ENCODE results near the gene ERC2.

DNA sequence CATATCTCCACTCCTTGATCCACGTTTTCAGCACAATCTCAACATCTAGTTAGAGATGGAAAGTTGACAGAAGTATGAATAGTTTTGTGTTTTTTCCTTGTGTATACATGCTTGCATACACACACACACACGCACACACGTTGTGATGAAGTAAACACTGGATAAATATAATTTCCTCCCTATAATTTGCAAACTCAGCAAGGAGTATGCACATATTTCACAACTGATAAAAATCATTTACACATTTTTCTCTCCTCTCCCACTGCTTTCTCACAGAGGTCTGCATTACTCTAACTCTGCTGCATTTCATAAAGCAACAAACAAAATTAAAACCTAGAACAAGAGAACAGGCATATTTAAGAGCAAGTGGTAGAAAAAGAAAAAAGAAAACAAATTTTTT lies 320.9 kb downstream of the ERC2 start:
- TF ChIP-seq ARNTL (CRISPR knock-in tag; IDR thresholded peaks at IDR 0.05; ENCODE audit: borderline replicate concordance, low read depth) = no peak
- TF ChIP-seq SNAI2 (CRISPR knock-in tag; IDR thresholded peaks at IDR 0.05) = no peak
- TF ChIP-seq ZC3H10 (CRISPR knock-in tag; IDR thresholded peaks at IDR 0.05) = no peak
- no peak for TF ChIP-seq ZFP30 (CRISPR knock-in tag; IDR thresholded peaks at IDR 0.05)
- TF ChIP-seq CSRNP3 (CRISPR knock-in tag; IDR thresholded peaks at IDR 0.05) = no peak

All from SK-N-SH treated with all-trans-retinoic acid at 6 μM for 48 hours (cell line).